Adipose tissue (tissue), 3 donors: ENCODE data around the gene ZBTB16. TPM values are rescaled to one million over a fixed set of nuclear protein-coding genes. Genes with fewer than 3 reads are reported as not detected.

Source experiments
- polyA plus RNA-seq, 3 donors: library from polyadenylated mRNA; stranded (reverse); fragments of 200-250 nt; gene quantifications; one replicate each; pipeline ENCODE4 v1.2.3, GENCODE V29; 2013
- donor health status: healthy with polysubstance abuse.
- donor health status: Bipolar disorder and iron deficiency.
- donor health status: healthy.

The ZBTB16 gene
- polyA plus RNA-seq, 3 donors = 30.4 to 68.2 (median 43.1) TPM

Other genes with a start within 250 kb of the ZBTB16 start
- gene USP28, start 184.1 kb upstream of the ZBTB16 start, polyA plus RNA-seq = 1 to 10 TPM; 4.2 to 9.9 (median 6.0) TPM
- gene HTR3B, start 154.9 kb upstream of the ZBTB16 start, polyA plus RNA-seq = not detected
- 1 to 10 TPM in 1 of 3 donors, under 1 TPM in 2; 0.06 to 1.5 (median 0.56) TPM for gene HTR3A, start 84.6 kb upstream of the ZBTB16 start, polyA plus RNA-seq
- gene NNMT, start 236.7 kb downstream of the ZBTB16 start, polyA plus RNA-seq = 1,000 to 10,000 TPM in 2 of 3 donors, 10 to 100 TPM in 1; 93.2 to 1,953 (median 1,163) TPM